CD4-positive, CD25-positive, alpha-beta regulatory T cell (primary cell): Measurements from ENCODE around the gene PBX3. TPM values are rescaled to one million over a fixed set of nuclear protein-coding genes. Genes with fewer than 3 reads are reported as not detected.

Source experiments
- ATAC-seq, 2 donors: fragments of 150-1000 bp; cut with Tn5 transposase; one replicate each; pipeline ENCODE4 v1.10.0; 2021; ENCODE audit warnings: low read depth in 2 of 2, moderate number of reproducible peaks in 2 of 2, moderate library complexity in 1 of 2
- DNase-seq, 3 donors: peaks; one replicate each; pipeline versions ENCODE4 v3.0.0 to v3.0.0-alpha.2; 2012 to 2022; ENCODE audit warnings: mixed read lengths in 1 of 3
- H3K27ac ChIP-seq: one replicate; pipeline ENCODE4 v1.7.0; 2013; ENCODE audit warnings: mild to moderate bottlenecking, low read length; ENCODE audit not compliant: insufficient read depth, poor library complexity, severe bottlenecking
- H3K27me3 ChIP-seq: one replicate; pipeline ENCODE4 v1.7.0; 2013; ENCODE audit warnings: low read length; ENCODE audit not compliant: control insufficient read depth, insufficient read depth
- H3K36me3 ChIP-seq: one replicate; pipeline ENCODE4 v1.7.0; 2013; ENCODE audit warnings: mild to moderate bottlenecking, low read length, moderate library complexity; ENCODE audit not compliant: control insufficient read depth, insufficient read depth
- H3K4me1 ChIP-seq: 2 replicates; pipeline ENCODE4 v1.7.0; 2013; ENCODE audit warnings: mild to moderate bottlenecking, low read length; ENCODE audit not compliant: insufficient read depth, control insufficient read depth, poor library complexity, severe bottlenecking
- H3K4me3 ChIP-seq: one replicate; pipeline ENCODE4 v1.7.0; 2013; ENCODE audit warnings: low read depth, mild to moderate bottlenecking, low read length, moderate library complexity
- H3K9me3 ChIP-seq, 2 experiments: 1 replicate in 1 of 2; 2 replicates in 1 of 2; pipeline ENCODE4 v1.7.0; 2013; ENCODE audit warnings: low read length in 2 of 2, mild to moderate bottlenecking in 1 of 2, moderate library complexity in 1 of 2; ENCODE audit not compliant: control insufficient read depth in 2 of 2
- H3K27ac Mint-ChIP-seq, 3 donors: one replicate each; pipeline ENCODE4 v1.8.0; 2020 to 2022; ENCODE audit warnings: mild to moderate bottlenecking in 3 of 3, mixed read lengths in 3 of 3, moderate library complexity in 2 of 3
- H3K27me3 Mint-ChIP-seq: one replicate; pipeline ENCODE4 v1.8.0; 2022; ENCODE audit warnings: mild to moderate bottlenecking, mixed read lengths
- H3K36me3 Mint-ChIP-seq: one replicate; pipeline ENCODE4 v1.8.0; 2020; ENCODE audit warnings: mixed read lengths
- H3K4me1 Mint-ChIP-seq, 4 donors: one replicate each; pipeline ENCODE4 v1.8.0; 2020 to 2022; ENCODE audit warnings: mixed read lengths in 4 of 4, mild to moderate bottlenecking in 1 of 4
- H3K4me3 Mint-ChIP-seq, 4 donors: one replicate each; pipeline ENCODE4 v1.8.0; 2020 to 2022; ENCODE audit warnings: mild to moderate bottlenecking in 4 of 4, mixed read lengths in 4 of 4, moderate library complexity in 3 of 4
- H3K9me3 Mint-ChIP-seq, 7 donors: one replicate each; pipeline ENCODE4 v1.8.0; 2020 to 2022; ENCODE audit warnings: mixed read lengths in 7 of 7, mild to moderate bottlenecking in 3 of 7, moderate library complexity in 2 of 7
- polyA plus RNA-seq, 4 donors: library from polyadenylated mRNA; unstranded; fragments of 300-500 nt; fragmentation: Illumina TruSeq; gene quantifications; one replicate each; pipeline ENCODE4 v1.2.3, GENCODE V29; 2021
- total RNA-seq: library from RNA; stranded (reverse); gene quantifications from one replicate; pipeline ENCODE4 v1.2.3, GENCODE V29; 2022

The PBX3 gene
- total and polyA plus RNA-seq, 5 donors from 2014 or later, result 3.7 to 18.3 (median 4.7) TPM

GRCh38 chr9:125889476-125890419 lies 142.6 kb downstream of the PBX3 start:
- Mint-ChIP-seq H3K27me3 (peaks cover 32% of the 10 kb centered on the region), H3K4me3 (peak overlapping the region; percentile 17 to 88 (median 80)), H3K9me3 (no peaks in the 10 kb centered on the region), H3K4me1 (peaks cover 0 to 14% (median 8%) of the 10 kb centered on the region in 4 donors), H3K36me3 (no peaks in the 10 kb centered on the region), H3K27ac (no peak overlapping the region)
- H3K4me1 ChIP-seq, result peaks cover 12% of the 10 kb centered on the region
- H3K27me3 ChIP-seq, result peaks cover 15% of the 10 kb centered on the region
- no peaks in the 10 kb centered on the region for H3K9me3 ChIP-seq
- peak overlapping the region; percentile 73 for H3K4me3 ChIP-seq
- ATAC-seq, result peak; percentile 62 to 66
- H3K36me3 ChIP-seq, result no peaks in the 10 kb centered on the region
- H3K27ac ChIP-seq, result no peak overlapping the region
- peak; percentile 7 to 32 (median 28) for DNase-seq

GRCh38 chr9:125890826-125891225 lies 143.7 kb downstream of the PBX3 start:
- Mint-ChIP-seq H3K27ac (no peak overlapping the region), H3K9me3 (no peaks in the 10 kb centered on the region), H3K27me3 (peaks cover 32% of the 10 kb centered on the region), H3K36me3 (no peaks in the 10 kb centered on the region), H3K4me3 (peak overlapping the region in 1 of 4 donors; percentile 79), H3K4me1 (peaks cover 0 to 11% (median 5%) of the 10 kb centered on the region in 4 donors)
- Histone ChIP-seq H3K9me3 (no peaks in the 10 kb centered on the region), H3K27me3 (peaks cover 15% of the 10 kb centered on the region), H3K4me1 (peaks cover 12% of the 10 kb centered on the region), H3K36me3 (no peaks in the 10 kb centered on the region), H3K4me3 (no peak overlapping the region), H3K27ac (no peak overlapping the region)
- DNase-seq (no peak), ATAC-seq (no peak)

- H3K4me3 Mint-ChIP-seq, result no peak overlapping the region
- H3K36me3 Mint-ChIP-seq, result no peaks in the 10 kb centered on the region
- H3K27me3 ChIP-seq, result peaks cover 15% of the 10 kb centered on the region
- no peak overlapping the region for H3K27ac ChIP-seq
- H3K27me3 Mint-ChIP-seq, result peaks cover 21% of the 10 kb centered on the region
- H3K4me3 ChIP-seq, result no peak overlapping the region
- H3K27ac Mint-ChIP-seq, result no peak overlapping the region
- H3K4me1 ChIP-seq, result peaks cover 12% of the 10 kb centered on the region
- DNase-seq, result no peak
- no peak for ATAC-seq
- peaks cover 0 to 13% (median 4%) of the 10 kb centered on the region in 4 donors for H3K4me1 Mint-ChIP-seq
- H3K9me3 ChIP-seq, result no peaks in the 10 kb centered on the region
- H3K36me3 ChIP-seq, result no peaks in the 10 kb centered on the region
- H3K9me3 Mint-ChIP-seq, result no peaks in the 10 kb centered on the region
Measured at GRCh38 chr9:125893277-125893676, 146.1 kb downstream of the PBX3 start.

GRCh38 chr9:125894566-125894965 lies 147.4 kb downstream of the PBX3 start:
- Mint-ChIP-seq H3K4me1 (peaks cover 0 to 4% (median 2%) of the 10 kb centered on the region in 4 donors), H3K36me3 (no peaks in the 10 kb centered on the region), H3K27ac (no peak overlapping the region), H3K27me3 (peaks cover 12% of the 10 kb centered on the region), H3K4me3 (no peak overlapping the region), H3K9me3 (no peaks in the 10 kb centered on the region)
- H3K4me1 ChIP-seq, result peaks cover 3% of the 10 kb centered on the region
- no peak overlapping the region for H3K4me3 ChIP-seq
- no peak for DNase-seq
- no peak for ATAC-seq
- H3K9me3 ChIP-seq, result no peaks in the 10 kb centered on the region
- H3K27ac ChIP-seq, result no peak overlapping the region
- H3K27me3 ChIP-seq, result peaks cover 10% of the 10 kb centered on the region
- H3K36me3 ChIP-seq, result no peaks in the 10 kb centered on the region

GRCh38 chr9:125896404-125896803 lies 149.2 kb downstream of the PBX3 start:
- H3K4me1 ChIP-seq, result no peaks in the 10 kb centered on the region
- H3K4me1 Mint-ChIP-seq, result peaks cover 0 to 2% (median under 1%) of the 10 kb centered on the region in 4 donors
- no peak for DNase-seq
- no peaks in the 10 kb centered on the region for H3K9me3 Mint-ChIP-seq
- no peaks in the 10 kb centered on the region for H3K36me3 ChIP-seq
- no peaks in the 10 kb centered on the region for H3K36me3 Mint-ChIP-seq
- no peak overlapping the region for H3K4me3 Mint-ChIP-seq
- no peaks in the 10 kb centered on the region for H3K9me3 ChIP-seq
- no peaks in the 10 kb centered on the region for H3K27me3 ChIP-seq
- H3K27me3 Mint-ChIP-seq, result no peaks in the 10 kb centered on the region
- H3K27ac Mint-ChIP-seq, result no peak overlapping the region
- H3K4me3 ChIP-seq, result no peak overlapping the region
- ATAC-seq, result no peak
- no peak overlapping the region for H3K27ac ChIP-seq

- Histone ChIP-seq H3K27me3 (no peaks in the 10 kb centered on the region), H3K27ac (no peak overlapping the region), H3K4me3 (no peak overlapping the region), H3K36me3 (no peaks in the 10 kb centered on the region), H3K4me1 (no peaks in the 10 kb centered on the region), H3K9me3 (no peaks in the 10 kb centered on the region)
- DNase-seq (no peak), ATAC-seq (no peak)
- Mint-ChIP-seq H3K4me1 (peaks cover 0 to 2% (median under 1%) of the 10 kb centered on the region in 4 donors), H3K9me3 (no peaks in the 10 kb centered on the region), H3K27me3 (no peaks in the 10 kb centered on the region), H3K27ac (no peak overlapping the region), H3K36me3 (no peaks in the 10 kb centered on the region), H3K4me3 (no peak overlapping the region)
Measured at GRCh38 chr9:125896964-125897363, 149.8 kb downstream of the PBX3 start.

- Histone ChIP-seq H3K4me3 (no peak overlapping the region), H3K4me1 (no peaks in the 10 kb centered on the region), H3K36me3 (no peaks in the 10 kb centered on the region), H3K27ac (no peak overlapping the region), H3K9me3 (no peaks in the 10 kb centered on the region), H3K27me3 (no peaks in the 10 kb centered on the region)
- no peak overlapping the region for H3K4me3 Mint-ChIP-seq
- no peaks in the 10 kb centered on the region for H3K36me3 Mint-ChIP-seq
- peaks cover 0 to 2% (median under 1%) of the 10 kb centered on the region in 4 donors for H3K4me1 Mint-ChIP-seq
- no peak overlapping the region for H3K27ac Mint-ChIP-seq
- DNase-seq (no peak), ATAC-seq (no peak)
- no peaks in the 10 kb centered on the region for H3K9me3 Mint-ChIP-seq
- no peaks in the 10 kb centered on the region for H3K27me3 Mint-ChIP-seq
Measured at GRCh38 chr9:125897481-125897880, 150.3 kb downstream of the PBX3 start.

GRCh38 chr9:125902214-125902613 lies 155.0 kb downstream of the PBX3 start:
- Mint-ChIP-seq H3K27ac (no peak overlapping the region), H3K4me1 (peaks cover 0 to 7% (median 2%) of the 10 kb centered on the region in 4 donors), H3K4me3 (no peak overlapping the region), H3K27me3 (no peaks in the 10 kb centered on the region), H3K36me3 (no peaks in the 10 kb centered on the region), H3K9me3 (no peaks in the 10 kb centered on the region)
- no peaks in the 10 kb centered on the region for H3K27me3 ChIP-seq
- no peak for DNase-seq
- H3K9me3 ChIP-seq, result no peaks in the 10 kb centered on the region
- no peaks in the 10 kb centered on the region for H3K36me3 ChIP-seq
- H3K4me3 ChIP-seq, result no peak overlapping the region
- H3K27ac ChIP-seq, result no peak overlapping the region
- H3K4me1 ChIP-seq, result no peaks in the 10 kb centered on the region
- no peak for ATAC-seq
